Loucy (cell line): ENCODE results near the gene CCDC112.

ENCODE experiments used
- EZH2phosphoT487 ChIP-seq: fragments of 200-600 bp; IDR thresholded peaks from 2 replicates; pipeline ENCODE4 v1.6.1; 2018; ENCODE audit warnings: antibody characterized with exemption, mild to moderate bottlenecking, moderate library complexity, borderline replicate concordance
- TF ChIP-seq, protein P1 (sequence below): fragments of 200-600 bp; sonication (generic); conservative IDR thresholded peaks from 2 replicates; pipeline ENCODE4 v1.5.1; 2014; ENCODE audit warnings: mild to moderate bottlenecking, antibody characterized with exemption, low read length

DNA sequence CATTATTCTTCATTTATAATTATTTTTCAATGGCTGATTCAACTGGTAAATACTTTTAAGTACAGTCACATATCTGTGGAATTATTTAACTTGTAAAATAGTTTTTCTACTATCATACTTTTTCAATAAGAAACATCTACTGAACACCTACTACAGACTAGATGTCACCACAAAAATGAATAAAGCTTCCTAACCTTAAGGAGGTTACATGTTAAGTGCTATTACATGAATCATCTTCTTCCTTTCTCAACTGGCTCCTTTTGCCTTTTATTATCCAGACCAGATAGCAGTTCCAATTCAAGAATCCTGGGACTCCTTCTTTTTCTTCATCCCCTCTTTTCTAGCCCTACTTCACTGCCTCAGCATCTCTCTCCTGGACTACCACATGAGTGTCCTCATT, 38.5 kb downstream of the CCDC112 start:
- TF ChIP-seq, protein P1, sequence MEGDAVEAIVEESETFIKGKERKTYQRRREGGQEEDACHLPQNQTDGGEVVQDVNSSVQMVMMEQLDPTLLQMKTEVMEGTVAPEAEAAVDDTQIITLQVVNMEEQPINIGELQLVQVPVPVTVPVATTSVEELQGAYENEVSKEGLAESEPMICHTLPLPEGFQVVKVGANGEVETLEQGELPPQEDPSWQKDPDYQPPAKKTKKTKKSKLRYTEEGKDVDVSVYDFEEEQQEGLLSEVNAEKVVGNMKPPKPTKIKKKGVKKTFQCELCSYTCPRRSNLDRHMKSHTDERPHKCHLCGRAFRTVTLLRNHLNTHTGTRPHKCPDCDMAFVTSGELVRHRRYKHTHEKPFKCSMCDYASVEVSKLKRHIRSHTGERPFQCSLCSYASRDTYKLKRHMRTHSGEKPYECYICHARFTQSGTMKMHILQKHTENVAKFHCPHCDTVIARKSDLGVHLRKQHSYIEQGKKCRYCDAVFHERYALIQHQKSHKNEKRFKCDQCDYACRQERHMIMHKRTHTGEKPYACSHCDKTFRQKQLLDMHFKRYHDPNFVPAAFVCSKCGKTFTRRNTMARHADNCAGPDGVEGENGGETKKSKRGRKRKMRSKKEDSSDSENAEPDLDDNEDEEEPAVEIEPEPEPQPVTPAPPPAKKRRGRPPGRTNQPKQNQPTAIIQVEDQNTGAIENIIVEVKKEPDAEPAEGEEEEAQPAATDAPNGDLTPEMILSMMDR: no peak
- no peak for TF ChIP-seq EZH2phosphoT487
